Dermis microvascular lymphatic vessel endothelial cell (primary cell): ENCODE data around the gene SLC4A4. TPM values are rescaled to one million over a fixed set of nuclear protein-coding genes. Genes with fewer than 3 reads are reported as not detected.
"Not testable (repeated sequence)": the region's sequence is repeated elsewhere in the genome, so short reads cannot be mapped to it uniquely, and the experiment has no call there.

Experiments used
- DNase-seq, 2 donors: peaks; one replicate each; pipeline versions ENCODE4 v3.0.0 to v3.0.0-alpha.2; 2010; ENCODE audit warnings: low read depth in 2 of 2
- total RNA-seq: library from RNA; depleted of rRNA; stranded (reverse); fragments of >200 nt; gene quantifications from 2 replicates; pipeline ENCODE4 v1.2.1, GENCODE V29; 2014

The SLC4A4 gene
- total RNA-seq, 1 donor from 2014 or later, result not detected

DNA sequence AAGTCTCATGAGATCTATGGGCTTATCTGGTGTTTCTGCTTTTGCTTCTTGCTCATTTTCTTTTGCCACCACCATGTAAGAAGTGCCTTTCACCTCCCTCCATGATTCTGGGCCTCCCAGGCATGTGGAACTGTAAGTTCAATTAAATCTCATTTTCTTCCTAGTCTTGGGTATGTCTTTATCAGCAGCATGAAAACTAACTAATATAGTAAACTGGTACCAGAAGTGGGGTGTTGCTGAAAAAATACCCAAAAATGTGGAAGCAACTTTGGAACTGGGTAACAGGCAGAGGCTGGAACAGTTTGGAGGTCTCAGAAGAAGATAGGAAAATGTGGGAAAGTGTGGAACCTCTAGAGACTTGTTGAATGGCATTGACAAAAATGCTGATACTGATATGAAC is 70.1 kb downstream of the SLC4A4 start:
- DNase-seq, result not testable (repeated sequence)

DNA sequence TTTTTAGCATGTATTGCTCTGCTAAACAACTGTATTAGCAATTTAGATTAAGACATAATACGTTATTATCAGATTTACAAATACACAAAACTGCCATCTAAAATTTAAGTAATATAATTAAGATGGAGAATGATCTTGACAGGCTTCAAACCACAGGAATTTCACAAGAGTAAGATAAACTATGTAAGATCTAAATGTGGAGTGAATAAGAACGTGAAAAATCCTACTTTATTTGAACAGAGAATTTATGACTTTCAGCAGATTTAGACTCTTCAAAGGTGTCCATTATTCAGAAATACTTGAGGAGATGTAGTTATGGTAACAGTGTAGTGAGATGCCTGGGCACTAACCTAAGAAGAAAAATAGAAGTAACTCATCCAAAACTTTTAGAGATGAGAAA is 73.2 kb downstream of the SLC4A4 start:
- DNase-seq, result no peak

DNA sequence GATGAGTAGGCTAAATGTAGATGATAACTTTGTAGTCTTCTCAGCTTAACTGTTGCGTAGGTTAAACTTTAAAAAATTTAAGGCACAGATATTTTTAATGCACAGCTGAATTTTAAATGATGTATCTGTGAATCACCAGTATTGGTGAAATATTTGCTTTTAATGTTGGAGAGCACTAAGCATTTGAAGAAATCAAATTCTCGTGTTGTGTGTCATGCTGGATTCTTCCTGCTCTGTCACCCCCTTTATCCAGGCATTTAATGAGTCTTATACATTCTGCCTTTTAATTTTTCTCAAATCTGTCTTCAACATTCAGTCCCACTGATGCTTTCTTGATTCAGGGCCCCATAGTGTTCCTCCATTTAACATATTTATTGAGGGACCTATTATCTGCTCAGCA is 76.7 kb downstream of the SLC4A4 start:
- DNase-seq, result no peak

DNA sequence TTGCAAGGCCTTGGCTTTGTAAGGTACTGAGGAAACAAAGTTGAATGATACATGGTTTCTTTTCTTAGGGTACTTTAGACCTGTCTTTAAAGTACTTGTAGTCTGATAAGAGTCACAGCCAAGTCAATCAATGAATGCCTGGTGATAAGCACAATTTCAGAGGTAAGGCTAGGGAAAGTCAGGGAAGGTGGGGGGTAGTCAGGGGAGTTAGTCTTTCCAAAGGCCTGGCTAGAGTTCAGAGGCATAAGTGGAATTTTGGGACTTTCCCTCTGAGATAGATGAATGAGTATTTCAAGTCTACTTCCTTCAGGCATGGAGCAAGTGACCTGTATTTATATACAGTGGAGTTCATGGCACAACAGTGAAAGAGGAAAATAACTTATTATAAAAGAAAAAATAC is 78.3 kb downstream of the SLC4A4 start:
- no peak for DNase-seq

DNA sequence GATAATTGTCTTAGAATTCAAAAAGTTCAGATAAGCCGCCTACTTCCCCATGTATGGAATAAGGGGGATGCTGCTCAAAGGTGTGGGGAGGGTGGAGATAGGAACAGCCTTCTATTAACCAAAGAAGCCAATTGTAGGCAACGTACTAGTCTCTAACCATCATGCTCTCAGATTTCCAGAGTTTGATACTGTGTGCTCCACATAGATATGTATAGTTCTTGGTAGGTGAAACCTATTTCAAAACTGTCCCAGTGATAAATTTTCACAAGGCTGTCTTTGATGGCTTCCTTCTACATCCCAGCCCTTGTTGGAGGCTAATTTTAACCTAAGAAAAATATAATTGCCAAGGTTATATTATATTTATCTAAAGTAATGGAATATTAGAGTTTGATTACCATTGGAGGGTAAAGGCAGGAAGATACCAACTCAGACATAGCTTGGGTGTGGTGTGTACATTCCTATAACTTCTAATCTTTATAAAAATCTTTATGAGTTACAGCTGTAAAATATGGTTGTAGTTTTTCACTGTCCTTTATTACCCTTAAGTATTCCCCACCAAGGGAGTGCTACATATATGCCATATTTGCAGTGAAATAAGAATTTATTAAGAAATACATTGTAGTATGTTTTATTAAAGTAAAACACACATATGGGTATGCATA is 87.7 kb downstream of the SLC4A4 start:
- no peak for DNase-seq

DNA sequence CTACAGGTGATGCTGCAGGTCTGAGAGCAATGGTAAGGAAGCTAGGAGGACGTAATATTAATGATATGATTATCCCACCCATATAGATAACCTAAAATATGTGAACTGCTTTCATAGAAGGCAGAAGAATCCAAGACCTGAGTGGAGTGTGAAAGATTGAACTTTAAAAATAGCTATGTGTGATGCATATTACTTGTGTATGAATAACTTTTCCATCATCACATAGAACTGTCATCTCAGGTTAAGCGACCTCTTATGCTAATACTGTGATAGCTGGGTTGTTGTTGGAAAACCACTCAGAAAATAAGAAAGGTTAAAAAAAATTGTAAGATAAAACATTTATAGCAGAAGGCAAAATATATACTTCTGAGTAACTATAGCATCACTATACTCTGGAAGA is 90.3 kb downstream of the SLC4A4 start:
- DNase-seq, result no peak

DNA sequence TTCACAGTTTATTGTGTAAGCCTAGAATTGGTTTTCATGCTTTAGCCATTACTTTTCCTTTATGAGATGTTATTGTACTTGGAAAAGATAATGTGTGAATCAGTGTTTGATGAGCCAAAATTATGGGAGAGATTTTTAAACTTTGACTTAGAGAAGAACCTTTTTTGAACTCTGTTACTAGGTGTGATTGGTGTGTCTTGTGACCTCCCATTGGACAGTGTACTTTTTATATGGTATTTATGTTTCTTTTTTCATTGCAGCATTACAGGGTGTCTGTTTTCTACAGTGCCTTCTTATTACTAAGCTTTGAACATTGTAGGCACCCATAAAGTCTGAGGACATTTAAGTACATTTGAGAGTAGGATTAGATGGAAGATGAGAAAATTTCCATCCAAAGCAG is 91.1 kb downstream of the SLC4A4 start:
- DNase-seq, result no peak

DNA sequence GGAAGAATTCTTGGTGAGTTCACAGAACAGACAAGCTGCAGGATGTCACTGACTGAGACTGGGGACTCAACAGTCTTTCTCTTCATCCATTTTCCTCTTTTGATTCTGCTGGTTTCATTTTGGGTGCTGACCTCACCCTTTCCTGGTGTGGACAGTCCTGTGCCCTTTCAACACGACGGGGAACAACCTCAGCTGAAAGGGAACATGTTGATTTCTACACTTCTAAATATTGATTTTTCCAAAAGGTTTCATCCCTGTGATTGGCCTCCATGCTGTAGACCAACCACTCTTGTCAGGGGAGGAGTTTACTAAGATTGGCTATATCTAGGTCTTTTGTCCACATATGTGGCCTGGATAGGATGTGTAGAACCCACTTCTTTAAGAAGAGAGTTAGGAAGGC is 91.8 kb downstream of the SLC4A4 start:
- DNase-seq, result no peak

DNA sequence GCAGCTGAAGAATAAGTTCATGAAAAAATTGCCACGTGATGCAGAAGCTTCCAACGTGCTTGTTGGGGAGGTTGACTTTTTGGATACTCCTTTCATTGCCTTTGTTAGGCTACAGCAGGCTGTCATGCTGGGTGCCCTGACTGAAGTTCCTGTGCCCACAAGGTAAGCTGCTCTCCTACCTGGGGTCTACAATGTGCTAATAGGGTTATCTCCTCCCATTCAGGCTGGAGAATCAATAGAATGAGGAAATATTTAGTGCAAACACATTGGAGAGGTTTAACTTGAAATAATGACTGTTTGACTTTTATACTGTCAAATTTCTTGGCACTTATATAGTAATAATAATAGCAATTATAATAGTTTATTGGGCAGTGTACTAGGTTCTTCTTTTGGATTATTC is 101.8 kb downstream of the SLC4A4 start:
- DNase-seq, result no peak

DNA sequence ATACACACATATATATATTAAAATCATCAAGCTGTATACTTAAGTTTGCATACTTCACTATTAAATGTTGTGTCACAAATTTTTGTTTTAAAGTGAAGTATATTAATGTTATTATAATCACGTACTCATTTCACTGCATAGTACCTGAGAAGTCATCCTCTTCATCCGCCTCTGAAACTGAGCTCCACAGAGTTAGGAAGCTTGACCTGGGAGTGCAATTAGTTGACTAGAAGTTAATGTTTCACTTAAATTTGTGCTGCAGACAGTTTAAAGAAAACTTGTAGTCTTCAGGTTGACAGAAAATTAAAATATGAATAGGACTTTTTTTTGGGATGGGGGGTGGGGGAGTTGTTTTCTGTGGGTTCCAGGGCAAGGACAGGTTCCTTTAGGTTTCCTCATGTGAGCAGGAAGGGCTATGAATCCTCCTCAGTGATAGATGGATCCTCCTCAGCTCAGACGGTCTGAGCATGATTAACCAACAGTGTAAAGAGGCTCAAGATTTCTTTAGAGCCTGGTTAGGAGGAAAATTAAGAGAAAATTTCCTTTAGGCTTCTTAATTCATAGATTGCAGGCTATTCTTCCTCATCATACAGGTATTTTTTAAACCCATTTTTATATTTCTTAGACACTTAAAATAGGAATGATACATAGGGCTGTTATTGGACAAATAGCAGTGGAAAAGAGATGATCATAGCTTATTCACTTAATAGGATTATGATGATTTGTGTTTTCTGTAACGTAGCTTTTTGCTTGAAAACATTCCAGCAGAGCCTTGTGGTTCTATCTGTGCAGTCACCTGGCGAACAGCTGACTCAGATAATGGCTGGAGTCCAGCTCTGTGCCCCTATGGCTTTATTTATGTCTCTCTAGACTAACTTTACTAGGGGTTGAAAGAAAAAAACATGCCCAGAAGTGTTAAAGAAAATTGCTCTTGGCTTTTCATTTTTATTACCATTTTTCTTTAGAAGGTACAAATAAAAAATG is 102.7 kb downstream of the SLC4A4 start:
- no peak for DNase-seq

DNA sequence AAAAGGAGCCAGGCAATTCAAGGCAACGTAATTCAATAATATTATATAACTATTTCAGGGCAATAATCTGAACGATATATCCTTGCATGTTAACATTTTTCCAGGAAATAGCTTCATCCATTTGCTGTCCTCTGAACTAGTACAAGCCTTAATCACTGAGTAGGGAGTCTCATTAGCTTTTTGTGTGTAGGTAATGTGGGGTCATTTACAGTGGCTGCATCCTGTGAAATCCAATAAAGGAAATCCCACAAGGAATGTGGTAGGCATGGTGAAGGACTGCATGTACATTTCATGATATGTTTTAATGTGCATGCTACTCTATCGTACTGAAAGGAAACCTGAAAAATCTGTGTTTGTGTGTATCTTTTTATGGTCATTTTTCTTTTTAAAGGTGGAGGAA is 103.5 kb downstream of the SLC4A4 start:
- no peak for DNase-seq

DNA sequence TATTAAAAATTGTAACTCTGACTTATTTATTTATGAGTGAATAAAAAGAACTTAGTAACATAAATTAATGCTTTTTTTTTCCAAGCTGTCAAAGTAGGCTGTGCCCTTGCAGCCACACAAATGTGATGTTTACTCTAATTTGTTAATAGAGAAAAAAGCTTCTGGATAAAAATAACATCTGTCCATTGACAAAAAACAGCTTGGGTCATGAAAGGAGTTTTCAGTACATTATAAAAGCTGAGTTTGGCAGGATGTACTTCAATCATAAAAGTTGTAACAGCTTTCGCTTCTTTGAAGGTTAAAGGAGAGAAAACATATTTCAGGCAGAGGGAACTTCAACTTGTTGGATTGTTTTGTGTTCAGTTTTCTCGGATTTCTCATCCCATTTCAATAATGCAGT is 105.6 kb downstream of the SLC4A4 start:
- DNase-seq, result no peak

DNA sequence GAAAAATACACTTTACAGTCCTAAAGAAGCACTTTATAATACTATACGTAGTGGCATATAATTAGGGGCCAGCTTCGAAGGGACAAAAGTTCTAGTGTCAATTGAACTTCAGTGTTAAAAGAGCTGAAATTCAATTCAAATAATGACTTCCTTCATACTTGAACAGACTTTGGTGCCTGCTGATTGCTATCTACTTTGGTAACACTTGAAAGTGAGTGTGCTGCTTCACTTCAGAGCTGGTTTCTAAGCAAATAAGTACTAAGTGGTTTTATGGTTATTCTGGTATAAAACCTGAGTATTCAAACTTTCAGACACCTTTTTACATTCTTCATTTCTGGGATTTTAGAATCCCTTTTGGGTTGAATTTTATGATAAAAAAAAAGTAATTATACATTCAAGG is 107.0 kb downstream of the SLC4A4 start:
- DNase-seq, result no peak

DNA sequence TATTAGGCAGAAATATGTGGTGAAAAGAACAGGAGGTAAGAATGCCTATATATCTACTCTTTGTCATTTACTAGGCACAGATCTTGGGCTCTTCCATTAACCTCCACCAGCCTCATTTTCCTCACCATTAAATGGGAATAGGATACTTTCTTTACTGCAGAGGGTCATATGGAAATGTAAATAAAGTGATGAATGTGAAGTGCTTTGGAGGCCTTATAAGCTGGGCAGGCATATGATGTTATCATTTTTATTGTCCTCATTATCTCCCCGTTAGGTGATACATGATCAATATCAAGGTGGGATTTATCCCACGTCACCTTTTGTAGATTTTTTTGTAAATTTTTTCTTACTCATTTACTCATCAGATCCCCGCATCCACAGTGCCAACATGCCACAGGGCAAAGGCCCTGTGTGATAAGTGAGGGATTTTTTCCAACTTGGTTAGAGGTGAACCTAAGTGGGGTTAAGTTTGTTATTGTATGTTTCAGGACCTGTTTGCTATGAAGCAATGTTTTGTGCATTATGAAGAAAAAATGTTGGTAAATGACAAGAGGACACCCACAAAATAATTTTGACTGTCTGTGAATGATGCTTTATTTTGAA is 107.8 kb downstream of the SLC4A4 start:
- no peak for DNase-seq

DNA sequence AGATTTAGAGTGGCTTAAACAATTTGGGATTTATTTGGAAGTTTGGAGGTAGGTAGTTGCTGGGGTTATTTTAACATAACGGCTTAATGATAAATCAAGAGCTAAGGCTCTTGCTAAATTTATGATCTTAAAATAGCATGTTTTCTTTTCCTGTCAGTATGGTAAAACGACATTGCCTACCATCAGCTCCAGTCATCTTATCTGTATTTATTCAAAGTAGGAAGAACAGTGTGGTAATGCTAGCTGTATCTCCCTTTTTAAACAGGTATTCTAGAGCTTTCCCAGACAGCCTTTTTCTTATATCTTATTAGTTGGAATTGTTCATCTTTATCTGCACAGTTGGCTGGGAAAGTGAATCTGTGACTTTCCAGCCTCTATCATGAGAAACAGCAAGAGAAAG is 110.2 kb downstream of the SLC4A4 start:
- no peak for DNase-seq

DNA sequence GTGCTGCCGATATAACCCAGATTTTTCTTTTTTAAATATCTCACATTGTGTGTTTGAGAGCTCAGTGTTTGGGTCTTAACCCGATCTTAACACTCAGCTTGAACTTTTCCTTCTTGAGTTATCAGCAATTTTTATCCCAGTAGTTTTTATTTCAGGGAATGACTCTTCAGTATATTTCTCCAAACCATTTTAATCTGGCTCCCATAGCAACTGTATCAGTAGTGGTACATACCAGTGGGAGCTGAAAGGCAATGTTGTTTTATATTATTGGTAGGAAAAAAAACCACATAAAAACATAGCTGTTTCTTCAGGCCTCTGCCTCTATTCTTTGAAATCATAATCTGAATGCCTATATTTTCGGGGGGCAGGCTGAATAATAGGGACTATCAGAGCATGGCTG is 111.1 kb downstream of the SLC4A4 start:
- DNase-seq, result no peak

DNA sequence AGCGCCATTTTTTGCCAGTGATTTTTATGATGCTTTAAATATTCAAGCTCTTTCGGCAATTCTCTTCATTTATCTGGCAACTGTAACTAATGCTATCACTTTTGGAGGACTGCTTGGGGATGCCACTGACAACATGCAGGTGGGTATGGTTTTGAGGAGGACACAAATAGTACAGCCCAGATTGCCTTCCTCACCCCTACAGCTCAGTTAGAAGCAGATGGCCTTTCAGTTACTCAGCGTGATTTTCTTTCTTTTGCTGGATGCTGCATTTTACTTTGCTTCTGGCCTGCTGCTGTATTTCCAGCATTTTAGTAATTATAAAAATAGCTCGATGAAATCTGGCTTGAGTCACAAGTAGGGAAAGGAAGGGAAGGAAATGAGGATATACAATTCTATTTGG is 114.7 kb downstream of the SLC4A4 start:
- DNase-seq, result no peak

DNA sequence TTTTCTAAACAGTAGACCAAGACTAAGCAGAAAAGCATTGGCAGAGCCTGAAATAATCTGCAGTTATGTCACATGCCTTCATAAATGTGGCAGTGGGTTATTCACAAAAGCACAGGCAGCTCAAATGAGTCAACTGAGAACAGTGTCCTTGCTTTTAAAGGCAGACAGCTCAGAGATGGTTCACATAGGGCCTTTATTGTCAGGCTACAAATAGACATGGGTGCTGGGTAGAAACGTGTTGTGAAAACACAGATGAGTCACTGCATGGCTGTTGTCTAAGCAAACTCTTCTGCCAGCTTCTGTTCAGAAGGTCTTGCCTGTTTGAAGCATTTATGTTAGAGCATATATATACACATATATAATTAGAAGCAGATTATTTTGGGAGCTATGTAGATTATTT is 118.0 kb downstream of the SLC4A4 start:
- DNase-seq, result no peak

DNA sequence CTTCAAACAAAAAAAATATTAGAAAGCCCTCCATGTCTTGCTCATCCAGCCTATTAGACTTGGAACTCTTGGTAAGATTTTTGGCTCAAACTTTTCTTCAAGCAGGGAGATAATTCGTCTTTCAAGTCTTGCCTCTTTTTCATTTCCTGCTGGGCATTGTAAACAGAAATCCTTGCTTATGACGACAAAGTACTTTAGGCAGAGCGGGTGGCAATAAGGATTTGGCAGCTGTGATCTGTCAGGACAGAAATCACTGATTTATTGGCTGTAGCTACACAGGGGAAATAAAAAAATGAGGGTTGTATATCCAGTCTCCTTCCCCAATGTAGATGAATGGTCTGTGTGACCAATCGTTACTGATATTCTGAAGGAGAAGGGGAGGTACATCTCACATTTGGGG is 121.6 kb downstream of the SLC4A4 start:
- no peak for DNase-seq

DNA sequence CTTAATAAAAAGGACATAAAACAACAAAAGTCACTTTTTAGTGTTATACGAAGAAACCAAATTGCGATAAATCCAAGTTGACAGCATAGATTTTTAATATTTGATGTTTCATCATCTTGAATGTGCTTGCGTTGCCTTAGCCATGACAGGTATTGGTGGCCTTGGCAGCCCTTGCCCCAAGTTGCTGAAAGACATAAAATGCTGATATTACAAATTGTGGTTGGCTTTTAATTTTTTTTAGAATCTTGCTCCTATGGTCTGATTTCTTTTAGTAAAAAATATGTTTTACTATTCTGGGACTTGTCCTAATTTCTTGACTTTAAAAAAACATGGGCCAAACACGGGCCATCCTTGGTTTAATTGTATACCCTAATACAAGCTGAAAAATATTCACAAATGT is 122.6 kb downstream of the SLC4A4 start:
- no peak for DNase-seq

DNA sequence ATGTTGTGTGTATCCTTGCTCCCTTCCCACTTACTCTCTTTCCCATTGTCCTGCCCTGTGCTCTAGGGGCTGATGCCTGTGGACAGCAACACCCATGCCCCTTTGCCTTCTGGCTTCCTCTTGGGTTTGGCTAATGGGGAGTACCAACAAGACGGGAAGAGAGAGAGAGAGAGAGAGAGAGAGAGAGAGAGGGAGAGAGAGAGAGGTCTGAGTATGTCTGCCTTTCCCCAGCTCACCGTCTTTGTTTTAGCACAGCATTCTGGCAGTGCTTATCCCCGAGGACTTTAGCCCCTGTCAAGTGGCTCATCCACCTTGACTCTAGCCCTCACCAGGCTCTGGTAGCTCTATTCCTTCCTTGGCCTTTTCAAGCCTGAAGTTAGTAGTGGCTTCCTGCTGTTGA is 128.0 kb downstream of the SLC4A4 start:
- no peak for DNase-seq

DNA sequence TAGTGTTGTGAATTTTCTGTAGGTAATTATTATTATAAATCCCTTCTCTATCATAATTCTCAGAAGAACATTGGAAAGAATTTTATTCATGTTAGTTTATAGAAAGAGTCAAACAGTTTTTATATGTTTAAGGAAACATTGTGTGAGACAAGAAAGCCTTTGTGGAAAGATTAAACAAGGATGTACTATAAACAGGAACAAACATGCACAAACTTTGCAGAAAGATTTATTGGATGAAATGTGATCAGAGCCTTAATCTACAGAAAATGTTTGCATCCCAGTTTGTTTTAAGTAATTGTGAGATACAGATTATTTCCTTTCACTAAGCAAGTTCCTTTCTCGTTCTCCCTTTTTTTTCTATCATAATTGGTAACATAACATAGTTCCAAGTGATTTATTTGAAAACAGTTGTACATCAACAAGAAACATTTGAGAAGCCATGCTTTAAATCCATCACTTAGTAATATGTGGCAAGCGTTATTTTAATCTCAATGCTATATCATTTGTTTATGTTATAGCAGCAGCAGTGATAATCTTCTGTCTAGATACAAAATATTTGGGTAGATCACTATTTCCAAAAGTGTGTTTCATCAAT is 129.4 kb downstream of the SLC4A4 start:
- no peak for DNase-seq
